ENCODE data around the gene NTRK3.

NTRK3 gene

DNA sequence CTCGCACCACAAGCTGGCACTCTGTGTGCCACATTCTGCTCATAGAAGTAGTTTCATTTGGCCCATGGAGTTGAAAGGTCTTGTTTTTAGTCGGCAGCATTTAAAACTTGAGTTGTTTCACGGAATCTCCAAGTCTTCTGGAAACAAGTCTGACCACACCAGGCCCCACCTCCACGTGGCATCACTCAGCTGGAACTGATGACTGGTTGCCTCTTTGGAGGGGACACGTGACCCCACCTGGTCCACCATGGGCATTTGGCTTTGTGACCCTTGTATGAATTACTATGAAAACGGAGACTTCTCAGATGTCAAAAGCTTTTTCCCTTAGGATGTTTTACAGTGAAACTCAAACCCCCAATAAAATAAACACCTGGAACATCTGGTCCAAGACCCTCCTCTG lies 74.9 kb downstream of the NTRK3 start:
- no peak for DNase-seq (ENCODE audit: low read depth in 1 of 2, low spot score in 1 of 2)
- no peak for TF ChIP-seq JUND (IDR thresholded peaks at IDR 0.05; ENCODE audit: low read depth)

DNA sequence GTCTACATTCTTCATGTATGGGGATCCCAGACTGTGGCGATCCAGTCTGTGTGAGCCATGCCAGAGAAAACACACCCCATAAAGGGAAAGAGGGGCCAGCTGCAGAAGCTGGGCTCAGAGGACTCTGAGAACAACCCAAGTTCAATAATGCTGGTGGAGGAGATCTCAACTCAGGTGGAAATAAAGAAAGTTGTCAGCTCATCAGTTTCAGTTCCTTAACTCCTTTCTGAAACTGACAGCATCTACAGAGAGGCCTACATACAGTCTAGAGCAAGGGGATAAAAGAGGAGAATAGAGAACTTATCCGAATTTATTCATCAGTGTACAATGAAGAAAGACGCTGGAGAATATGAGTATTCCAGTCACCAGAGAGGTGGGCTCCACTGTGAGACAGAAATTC lies 77.0 kb downstream of the NTRK3 start:
- TF ChIP-seq JUND (IDR thresholded peaks at IDR 0.05; ENCODE audit: low read depth) = no peak
- in situ Hi-C loops (cut with HindIII; ENCODE audit: low pct_unique_long_range_greater_than_20kb, low sequenced_read_pairs) = no loop called here
- no peak for DNase-seq (ENCODE audit: low read depth in 1 of 2, low spot score in 1 of 2)

More for the DNA sequence above, 74.9 kb downstream of the NTRK3 start:
- in situ Hi-C loops (cut with HindIII; ENCODE audit: low pct_unique_long_range_greater_than_20kb, low sequenced_read_pairs) = no loop called here

GRCh38 chr15:88178631-88179030 lies 77.9 kb downstream of the NTRK3 start:
- in situ Hi-C loops (cut with HindIII; ENCODE audit: low pct_unique_long_range_greater_than_20kb, low sequenced_read_pairs) = no loop called here
- DNase-seq (ENCODE audit: low read depth in 1 of 2, low spot score in 1 of 2) = no peak
- TF ChIP-seq JUND (IDR thresholded peaks at IDR 0.05; ENCODE audit: low read depth) = no peak

DNA sequence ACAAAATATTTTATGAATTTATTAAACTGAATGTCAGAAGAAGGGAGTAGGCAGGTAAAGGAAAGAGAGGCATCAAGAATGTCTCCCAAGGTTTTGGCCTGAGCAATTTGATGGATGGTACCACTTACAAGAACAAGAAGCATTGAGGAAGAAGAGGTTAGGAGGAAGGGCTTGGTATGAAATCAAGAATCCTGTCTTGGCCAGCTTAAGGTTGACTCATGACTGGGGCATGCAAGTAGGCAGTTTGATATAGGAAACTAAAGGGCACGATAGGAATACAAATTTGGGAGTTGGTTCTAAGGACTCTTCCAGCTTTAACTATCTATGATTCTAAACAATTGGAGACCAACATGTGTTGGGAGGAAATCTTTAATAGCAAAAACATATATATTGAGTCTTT lies 79.1 kb downstream of the NTRK3 start:
- TF ChIP-seq JUND (IDR thresholded peaks at IDR 0.05; ENCODE audit: low read depth) = no peak
- in situ Hi-C loops (cut with HindIII; ENCODE audit: low pct_unique_long_range_greater_than_20kb, low sequenced_read_pairs) = no loop called here
- DNase-seq (ENCODE audit: low read depth in 1 of 2, low spot score in 1 of 2) = no peak

DNA sequence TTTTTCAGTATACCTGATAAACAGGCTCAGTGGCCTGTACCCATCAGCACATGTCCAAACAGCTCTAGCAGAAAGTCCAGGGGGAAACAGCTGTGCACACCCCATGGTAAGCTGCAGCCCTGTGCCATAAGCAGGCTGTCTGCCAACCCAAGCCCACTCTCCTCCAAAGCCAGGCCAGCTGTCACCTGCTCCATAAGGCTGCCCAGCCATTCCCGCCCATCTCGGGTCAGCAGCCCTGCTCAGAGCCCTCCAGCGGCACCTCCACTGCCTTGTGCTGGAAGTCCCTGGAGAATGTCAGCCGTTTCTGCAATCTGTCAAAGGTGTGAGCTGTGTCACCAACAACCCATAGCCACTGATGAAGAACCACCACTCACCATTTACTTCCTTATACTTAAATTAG lies 82.0 kb downstream of the NTRK3 start:
- in situ Hi-C loops (cut with HindIII; ENCODE audit: low pct_unique_long_range_greater_than_20kb, low sequenced_read_pairs) = no loop called here
- DNase-seq (ENCODE audit: low read depth in 1 of 2, low spot score in 1 of 2) = no peak

GRCh38 chr15:88166082-88166993 lies 90.2 kb downstream of the NTRK3 start:
- DNase-seq (ENCODE audit: low read depth in 1 of 2, low spot score in 1 of 2) = peak; percentile 35 to 41
- in situ Hi-C loops (cut with HindIII; ENCODE audit: low pct_unique_long_range_greater_than_20kb, low sequenced_read_pairs) = no loop called here
- TF ChIP-seq JUND (IDR thresholded peaks at IDR 0.05; ENCODE audit: low read depth) = no peak

More for the DNA sequence above, 82.0 kb downstream of the NTRK3 start:
- no peak for TF ChIP-seq JUND (IDR thresholded peaks at IDR 0.05; ENCODE audit: low read depth)

DNA sequence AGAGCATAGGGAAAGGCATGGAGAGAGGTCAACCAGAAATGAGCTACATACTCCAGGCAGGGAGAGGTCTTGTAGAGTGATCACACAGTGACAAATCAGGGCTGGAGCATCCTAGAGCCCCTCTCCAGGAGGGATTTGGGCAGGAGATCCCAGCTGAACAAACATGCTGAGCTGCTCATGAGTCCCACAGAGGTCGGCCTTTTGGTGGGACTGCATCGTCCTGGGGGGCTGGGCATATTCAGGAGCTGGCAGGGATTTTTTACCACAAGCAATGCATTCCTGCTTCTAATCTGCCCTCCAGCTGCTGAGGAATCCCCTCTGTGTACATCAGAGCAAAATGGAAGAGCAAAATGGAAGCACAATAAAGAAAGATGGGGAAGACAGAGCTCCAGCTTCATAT lies 94.9 kb downstream of the NTRK3 start:
- DNase-seq (ENCODE audit: low read depth in 1 of 2, low spot score in 1 of 2) = no peak
- in situ Hi-C loops (cut with HindIII; ENCODE audit: low pct_unique_long_range_greater_than_20kb, low sequenced_read_pairs) = no loop called here
- TF ChIP-seq JUND (IDR thresholded peaks at IDR 0.05; ENCODE audit: low read depth) = no peak

GRCh38 chr15:88155310-88155709 lies 101.2 kb downstream of the NTRK3 start:
- in situ Hi-C loops (cut with HindIII; ENCODE audit: low pct_unique_long_range_greater_than_20kb, low sequenced_read_pairs) = no loop called here
- no peak for TF ChIP-seq JUND (IDR thresholded peaks at IDR 0.05; ENCODE audit: low read depth)
- DNase-seq (ENCODE audit: low read depth in 1 of 2, low spot score in 1 of 2) = no peak

DNA sequence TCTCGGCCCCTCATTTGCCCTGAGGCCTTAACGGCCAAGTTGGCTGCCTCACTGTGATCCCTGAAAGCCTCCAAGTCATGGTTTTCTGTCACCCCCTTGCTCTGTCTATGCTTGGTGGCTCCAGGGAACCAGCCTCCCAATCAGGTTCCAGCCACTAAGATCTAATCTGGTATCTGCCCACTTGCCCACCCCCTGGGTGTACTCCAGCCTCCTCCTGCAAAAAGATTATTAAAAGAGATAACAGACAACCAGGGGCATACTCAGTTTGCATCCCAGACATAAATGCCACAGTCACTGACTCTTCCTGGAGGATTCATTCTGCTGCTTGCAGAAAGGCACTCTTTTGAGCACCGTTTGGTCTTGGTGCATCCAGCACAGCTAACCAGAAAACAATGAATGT lies 103.9 kb downstream of the NTRK3 start:
- DNase-seq (ENCODE audit: low read depth in 1 of 2, low spot score in 1 of 2) = no peak
- in situ Hi-C loops (cut with HindIII; ENCODE audit: low pct_unique_long_range_greater_than_20kb, low sequenced_read_pairs) = no loop called here
- no peak for TF ChIP-seq JUND (IDR thresholded peaks at IDR 0.05; ENCODE audit: low read depth)

DNA sequence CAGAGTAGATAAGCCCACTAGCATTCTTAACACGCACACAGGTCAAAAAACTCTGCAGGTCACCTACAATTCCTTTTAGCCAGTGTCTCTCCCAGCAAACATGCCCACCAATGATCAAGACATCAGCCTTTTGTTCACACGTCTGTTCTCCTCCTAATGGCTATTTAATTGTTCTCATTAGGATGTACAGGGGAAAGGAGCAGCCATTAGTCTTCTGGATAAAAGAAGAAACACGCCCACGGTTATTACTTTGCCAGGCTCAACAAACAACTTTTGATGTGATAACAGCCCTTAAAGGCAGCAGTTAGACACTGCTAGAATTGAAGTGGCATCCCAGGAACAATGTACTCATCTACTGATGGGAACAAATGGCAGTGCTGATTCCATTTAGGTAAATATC lies 108.8 kb downstream of the NTRK3 start:
- in situ Hi-C loops (cut with HindIII; ENCODE audit: low pct_unique_long_range_greater_than_20kb, low sequenced_read_pairs) = no loop called here
- no peak for TF ChIP-seq JUND (IDR thresholded peaks at IDR 0.05; ENCODE audit: low read depth)
- no peak for DNase-seq (ENCODE audit: low read depth in 1 of 2, low spot score in 1 of 2)

DNA sequence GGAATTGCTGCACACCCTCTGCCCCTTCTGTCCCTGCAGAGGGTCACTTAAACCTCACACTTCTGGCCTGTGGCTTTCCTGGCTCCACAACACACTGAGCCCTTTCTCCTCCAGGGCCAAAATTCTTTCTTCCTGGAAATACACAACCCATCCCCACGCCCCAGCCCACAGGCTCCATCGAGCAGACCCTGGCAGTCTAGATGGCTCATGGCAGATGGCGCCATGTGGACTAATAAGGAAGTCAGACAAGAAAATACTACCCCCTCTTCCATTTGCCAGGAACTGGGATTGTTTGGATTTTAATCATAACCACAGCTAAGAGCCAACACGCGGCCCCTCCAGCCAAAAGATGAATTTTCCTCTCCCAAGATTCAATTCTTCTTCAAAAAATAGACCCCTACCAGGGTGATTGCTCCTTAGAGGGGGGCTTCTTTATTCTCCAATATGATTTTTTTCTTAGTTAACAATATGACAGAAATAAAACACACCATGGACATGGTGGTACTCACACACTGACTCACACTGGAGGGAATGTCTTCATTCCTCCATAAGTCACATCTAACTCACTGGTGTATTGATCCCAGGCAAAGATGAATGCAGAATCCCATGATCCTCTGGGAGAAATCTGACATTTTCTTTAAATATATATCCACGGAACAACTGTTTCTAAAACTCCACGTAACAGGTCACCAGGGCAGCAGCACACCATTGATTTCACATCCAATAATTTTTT lies 111.5 kb downstream of the NTRK3 start:
- TF ChIP-seq JUND (IDR thresholded peaks at IDR 0.05; ENCODE audit: low read depth) = no peak
- no peak for DNase-seq (ENCODE audit: low read depth in 1 of 2, low spot score in 1 of 2)
- in situ Hi-C loops (cut with HindIII; ENCODE audit: low pct_unique_long_range_greater_than_20kb, low sequenced_read_pairs) = no loop called here

- no peak for DNase-seq (ENCODE audit: low read depth in 1 of 2, low spot score in 1 of 2)
- TF ChIP-seq JUND (IDR thresholded peaks at IDR 0.05; ENCODE audit: low read depth) = no peak
- in situ Hi-C loops (cut with HindIII; ENCODE audit: low pct_unique_long_range_greater_than_20kb, low sequenced_read_pairs) = no loop called here
These were observed 114.4 kb downstream of the NTRK3 start for GRCh38 chr15:88142121-88142520.

GRCh38 chr15:88141269-88141889 lies 115.2 kb downstream of the NTRK3 start:
- no peak for DNase-seq (ENCODE audit: low read depth in 1 of 2, low spot score in 1 of 2)
- TF ChIP-seq JUND (IDR thresholded peaks at IDR 0.05; ENCODE audit: low read depth) = no peak
- in situ Hi-C loops (cut with HindIII; ENCODE audit: low pct_unique_long_range_greater_than_20kb, low sequenced_read_pairs) = no loop called here
